ENCODE data around the gene WNT8A. TPM values are rescaled to one million over a fixed set of nuclear protein-coding genes. Genes with fewer than 3 reads are reported as not detected.

The WNT8A gene
- total RNA-seq, 1 experiment from 2014 or later, result not detected

GRCh38 chr5:138091685-138092084, 7.9 kb downstream of the WNT8A start:
- no peak for DNase-seq (ENCODE audit: low read depth)

- DNase-seq (ENCODE audit: low read depth), result no peak
These were observed 8.5 kb downstream of the WNT8A start for GRCh38 chr5:138092301-138092700.

GRCh38 chr5:138093036-138093435, 9.2 kb downstream of the WNT8A start:
- DNase-seq (ENCODE audit: low read depth), result no peak

GRCh38 chr5:138095100-138095907, 11.5 kb downstream of the WNT8A start:
- DNase-seq (ENCODE audit: low read depth), result no peak

GRCh38 chr5:138096363-138096762, 12.5 kb downstream of the WNT8A start:
- DNase-seq (ENCODE audit: low read depth), result peak; percentile 30

- peak; percentile 9 for DNase-seq (ENCODE audit: low read depth)
These were observed 13.4 kb downstream of the WNT8A start for GRCh38 chr5:138096997-138097828.

- DNase-seq (ENCODE audit: low read depth), result no peak
These were observed 18.9 kb downstream of the WNT8A start for GRCh38 chr5:138102454-138103318.

GRCh38 chr5:138103319-138103637, 19.4 kb downstream of the WNT8A start:
- DNase-seq (ENCODE audit: low read depth), result no peak

- no peak for DNase-seq (ENCODE audit: low read depth)
These were observed 21.9 kb downstream of the WNT8A start for GRCh38 chr5:138105709-138106108.

- DNase-seq (ENCODE audit: low read depth), result no peak
These were observed 23.4 kb downstream of the WNT8A start for GRCh38 chr5:138107213-138107612.

- peak; percentile 79 for DNase-seq (ENCODE audit: low read depth)
These were observed 25.8 kb downstream of the WNT8A start for GRCh38 chr5:138109463-138110265.

- DNase-seq (ENCODE audit: low read depth), result peak; percentile 84
These were observed 26.6 kb downstream of the WNT8A start for GRCh38 chr5:138110266-138110963.

GRCh38 chr5:138111181-138111580, 27.3 kb downstream of the WNT8A start:
- DNase-seq (ENCODE audit: low read depth), result no peak

- peak; percentile 43 for DNase-seq (ENCODE audit: low read depth)
These were observed 28.1 kb downstream of the WNT8A start for GRCh38 chr5:138111937-138112336.

GRCh38 chr5:138115254-138115653, 31.4 kb downstream of the WNT8A start:
- DNase-seq (ENCODE audit: low read depth), result no peak

GRCh38 chr5:138128334-138128733, 44.5 kb downstream of the WNT8A start:
- DNase-seq (ENCODE audit: low read depth), result peak; percentile 24

GRCh38 chr5:138129347-138129746, 45.5 kb downstream of the WNT8A start:
- DNase-seq (ENCODE audit: low read depth), result no peak

- DNase-seq (ENCODE audit: low read depth), result no peak
These were observed 48.7 kb downstream of the WNT8A start for GRCh38 chr5:138132543-138132942.

GRCh38 chr5:138138949-138139780, 55.3 kb downstream of the WNT8A start, which contains the start of gene NME5:
NME5 (minus strand) TSS chr5:138139428; CDS start chr5:138138780, 648 bp downstream.
- no peak for DNase-seq (ENCODE audit: low read depth)

- DNase-seq (ENCODE audit: low read depth), result no peak
These were observed 55.9 kb downstream of the WNT8A start for GRCh38 chr5:138139781-138140090.

Data from Daoy (cell line).